Fibroblast of the conjunctiva (primary cell): Measurements from ENCODE around the gene SEZ6L.

ENCODE experiments used
- DNase-seq: peaks from one replicate; pipeline ENCODE4 v3.0.0-alpha.2; 2010; ENCODE audit warnings: low read depth

The SEZ6L gene

DNA sequence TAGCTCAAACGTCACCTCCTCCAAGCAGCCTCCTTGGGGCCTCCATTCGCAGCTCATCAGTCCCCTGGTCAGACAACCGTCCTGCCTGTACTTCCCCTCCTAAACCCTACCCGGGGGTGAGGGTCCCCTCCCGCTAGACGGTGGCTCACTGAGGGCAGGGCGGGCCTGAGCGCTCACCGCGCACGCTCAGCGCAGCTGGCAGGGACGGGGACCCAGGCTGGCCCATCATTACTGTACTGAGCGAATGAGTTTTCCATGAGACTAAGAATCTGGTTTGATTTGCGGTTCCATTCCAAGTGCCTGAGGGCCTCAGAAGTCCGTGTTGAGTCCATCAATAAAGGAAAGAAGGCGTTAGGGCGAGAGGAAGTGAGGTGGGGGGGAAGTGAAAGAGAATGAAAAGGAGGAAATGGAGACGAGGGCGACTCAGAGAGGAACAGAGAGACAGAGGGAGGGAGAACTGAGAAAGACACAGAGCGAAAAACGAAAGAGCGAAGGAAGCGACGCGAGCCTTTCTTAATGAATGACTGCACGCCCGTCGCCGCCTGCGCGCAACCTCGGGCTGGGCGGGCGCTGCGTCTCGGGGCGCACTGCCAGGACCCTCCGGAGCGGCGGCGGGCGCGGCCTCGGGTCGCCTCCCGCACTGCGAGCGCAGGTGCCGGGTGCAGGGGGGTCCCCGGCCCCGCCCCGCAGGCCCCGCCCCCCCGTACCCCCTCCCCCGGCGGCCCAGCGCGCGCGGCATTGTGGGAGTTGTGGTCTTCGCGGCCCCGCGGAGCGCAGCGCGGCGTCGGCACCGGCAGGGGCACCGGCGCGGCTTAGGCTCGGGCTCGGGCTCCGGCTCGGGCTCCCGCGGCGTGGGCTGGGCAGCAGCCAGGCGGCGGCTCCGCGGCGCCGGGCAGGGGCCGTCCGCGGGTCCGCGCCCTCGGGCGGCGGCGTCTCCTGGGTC lies 259.5 kb downstream of the SEZ6L start, which contains the start of gene ASPHD2:
TSS of gene ASPHD2 (plus strand) at position 746 of the 943 bp plus-strand sequence. CDS start 4,356 bp downstream, outside the sequence.
- no peak for DNase-seq

DNA sequence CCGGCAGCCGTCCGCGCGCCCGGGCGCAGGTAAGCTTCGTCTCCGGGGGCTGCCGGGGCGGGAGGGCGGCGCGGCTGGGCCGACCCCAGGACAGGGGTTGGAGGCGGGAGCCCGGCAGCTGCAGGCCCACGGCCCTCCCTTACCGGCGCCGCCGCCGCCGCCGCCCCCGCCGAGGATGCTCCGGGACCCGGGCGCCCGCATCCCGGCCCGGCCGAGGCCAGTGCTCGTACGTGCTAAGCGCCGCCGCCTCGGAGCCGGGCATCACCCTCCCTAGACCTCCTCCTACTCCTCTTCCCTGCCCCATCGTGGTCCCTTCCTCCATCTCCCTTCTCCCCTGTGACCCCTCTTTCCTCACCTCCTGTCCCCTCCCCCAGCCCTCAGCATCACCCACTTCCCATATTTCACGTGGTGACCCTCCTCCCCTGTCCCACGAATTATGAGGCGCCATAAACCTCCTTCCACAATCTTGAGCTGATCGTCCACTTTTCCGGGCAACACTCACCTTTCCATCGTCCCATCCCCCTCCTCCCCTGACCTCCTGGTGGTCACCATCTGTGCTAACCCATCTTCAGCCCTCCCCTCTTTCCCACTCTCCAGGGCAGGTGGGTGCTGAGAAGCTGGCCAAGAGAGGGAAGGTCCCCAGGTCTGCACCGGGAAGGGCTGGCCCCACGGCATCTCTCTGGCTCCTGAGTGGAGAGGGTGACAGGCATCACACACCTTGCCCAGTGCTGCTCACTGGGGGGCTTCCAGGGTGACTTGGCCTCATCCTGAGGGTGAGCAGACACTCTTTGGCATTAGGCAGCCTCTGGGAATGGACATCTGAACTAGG lies 260.4 kb downstream of the SEZ6L start:
- no peak for DNase-seq

DNA sequence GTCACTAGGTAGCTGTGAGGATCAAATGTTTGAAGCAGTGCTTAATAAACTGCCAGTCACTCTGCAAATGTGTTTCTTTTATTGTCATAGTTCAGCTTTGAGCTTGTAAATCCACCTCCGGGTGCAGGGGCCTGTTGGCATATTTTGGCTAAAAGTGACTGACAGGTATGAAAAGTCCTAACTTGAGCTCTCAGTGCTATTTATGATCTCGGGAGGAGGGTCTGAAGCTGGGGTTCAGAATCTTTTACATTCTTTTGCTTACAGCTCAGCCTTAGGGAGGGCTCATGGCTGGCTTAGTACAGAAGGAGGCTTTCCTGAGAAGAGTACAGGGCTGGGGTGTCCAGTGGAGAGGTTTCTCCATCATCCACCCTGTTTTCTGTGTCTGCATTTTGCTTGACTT lies 261.3 kb downstream of the SEZ6L start:
- DNase-seq: no peak

DNA sequence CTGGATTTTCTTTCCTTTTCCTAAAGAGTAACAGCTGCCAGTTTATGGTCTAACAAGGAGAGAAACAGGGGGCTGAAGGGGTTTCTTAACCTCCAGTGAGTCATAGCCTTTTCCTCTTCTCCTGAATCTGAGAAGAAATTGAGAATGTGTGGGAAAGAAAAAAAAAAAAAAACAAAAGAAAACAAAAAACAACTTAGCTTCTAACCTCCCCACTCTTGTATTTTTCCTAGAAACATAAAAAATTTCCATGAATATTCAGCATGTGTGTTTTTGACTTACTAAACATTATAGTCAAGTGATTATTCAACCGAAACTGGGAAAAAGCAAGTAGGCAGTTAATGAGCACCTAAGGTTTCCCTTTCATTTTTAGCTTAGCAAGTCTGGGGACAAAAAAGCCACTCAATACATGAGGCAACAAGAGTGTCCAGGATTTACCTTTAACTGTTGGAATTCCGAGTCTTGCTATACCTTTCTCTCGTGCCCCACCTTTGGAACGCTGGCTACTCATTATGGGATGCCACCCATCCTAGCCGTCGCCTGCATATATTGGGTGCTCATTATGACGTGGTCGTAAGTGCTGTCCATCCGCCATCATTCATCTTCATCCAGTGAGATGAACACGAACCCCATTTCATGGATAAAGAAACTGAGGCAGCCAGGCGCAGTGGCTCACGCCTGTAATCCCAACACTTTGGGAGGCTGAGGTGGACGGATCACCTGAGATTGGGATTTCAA lies 262.2 kb downstream of the SEZ6L start:
- no peak for DNase-seq

DNA sequence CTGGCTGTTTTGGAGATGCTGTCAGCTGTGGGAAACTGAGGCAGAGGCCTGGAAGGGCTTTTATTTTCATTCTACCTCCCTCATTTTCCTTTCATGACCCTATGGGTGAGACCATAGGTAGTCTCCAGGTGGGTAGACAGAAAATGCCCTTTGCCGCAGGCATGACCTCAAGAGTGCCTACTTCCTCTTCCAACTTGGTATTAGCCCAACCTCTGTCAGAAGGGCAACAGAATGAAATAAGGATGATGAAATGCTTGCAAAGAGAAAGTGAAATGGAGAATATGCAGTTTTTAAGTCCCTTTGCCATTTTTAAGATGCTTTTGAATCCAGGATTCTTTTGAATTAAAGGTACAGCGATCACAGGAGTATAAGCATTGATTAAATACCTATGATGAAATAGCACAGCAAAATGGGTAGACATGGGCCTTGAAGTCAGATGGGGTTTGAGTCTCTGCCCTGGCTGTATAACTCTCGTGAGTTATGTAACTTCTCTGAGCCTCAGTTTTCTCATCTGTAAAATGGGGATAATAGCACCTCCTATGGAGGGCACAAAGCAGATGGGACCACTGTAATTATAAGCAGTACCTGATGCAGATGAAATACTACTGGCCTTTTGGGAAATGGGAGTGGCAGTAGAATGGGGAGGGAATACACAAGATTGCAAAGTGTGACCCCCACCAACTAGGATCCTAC lies 263.5 kb downstream of the SEZ6L start:
- DNase-seq: no peak
